T-helper 1 cell treated with Interleukin-12 subunit alpha and Interleukin-12 subunit beta and Interleukin-4 antibody, amounts not matched to agents 30 ng/mL and 1 ng/mL, for 36 hours (primary cell): Measurements from ENCODE around the gene TPO. TPM values are rescaled to one million over a fixed set of nuclear protein-coding genes. Genes with fewer than 3 reads are reported as not detected.

ENCODE experiments used
- intact Hi-C: fragments of 100-400 bp; cut with micrococcal nuclease; formaldehyde crosslinking; loops from one replicate; pipeline ENCODE4 v1.15.1; 2024
- total RNA-seq: library from RNA; stranded (reverse); gene quantifications from 2 replicates; pipeline ENCODE4 v1.2.3, GENCODE V29; 2022

TPO gene
- total RNA-seq, 1 donor from 2014 or later = not detected

DNA sequence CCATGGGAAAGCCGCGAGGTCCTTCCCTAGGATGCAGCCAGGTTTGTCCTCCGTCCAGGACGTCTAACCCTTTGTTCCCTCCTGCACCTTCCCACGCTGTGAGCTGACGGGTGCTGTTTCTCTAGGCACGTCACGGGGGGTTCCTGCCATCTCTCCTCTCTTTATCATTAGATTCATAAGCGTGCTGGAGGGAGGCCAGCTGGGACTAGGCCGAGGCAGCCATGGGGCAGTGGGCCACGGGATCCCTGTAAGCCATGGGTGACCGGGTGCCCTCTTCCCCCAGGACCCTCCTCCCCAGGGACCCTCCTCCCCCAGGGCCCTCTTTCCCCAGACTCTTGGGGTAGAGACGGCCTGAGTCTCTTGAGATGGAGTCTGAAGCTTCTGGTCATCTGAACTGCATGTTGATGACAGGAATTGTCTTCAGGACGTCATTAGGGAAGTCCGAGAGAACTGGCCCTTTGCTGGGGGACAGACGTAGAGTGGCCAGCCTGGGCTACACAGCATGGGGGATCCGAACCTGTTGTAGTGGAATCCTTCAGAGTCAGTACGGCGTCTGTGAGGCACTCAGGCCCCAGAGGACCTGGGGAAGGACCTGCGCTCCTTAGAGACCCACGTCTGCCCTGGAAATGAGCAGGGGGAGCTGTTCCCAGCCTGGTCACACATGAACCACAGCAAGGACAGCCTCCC lies 108.1 kb downstream of the TPO start:
- intact Hi-C loops = no loop called here

- intact Hi-C loops = no loop called here
These were observed 108.9 kb downstream of the TPO start for GRCh38 chr2:1521878-1522830.

DNA sequence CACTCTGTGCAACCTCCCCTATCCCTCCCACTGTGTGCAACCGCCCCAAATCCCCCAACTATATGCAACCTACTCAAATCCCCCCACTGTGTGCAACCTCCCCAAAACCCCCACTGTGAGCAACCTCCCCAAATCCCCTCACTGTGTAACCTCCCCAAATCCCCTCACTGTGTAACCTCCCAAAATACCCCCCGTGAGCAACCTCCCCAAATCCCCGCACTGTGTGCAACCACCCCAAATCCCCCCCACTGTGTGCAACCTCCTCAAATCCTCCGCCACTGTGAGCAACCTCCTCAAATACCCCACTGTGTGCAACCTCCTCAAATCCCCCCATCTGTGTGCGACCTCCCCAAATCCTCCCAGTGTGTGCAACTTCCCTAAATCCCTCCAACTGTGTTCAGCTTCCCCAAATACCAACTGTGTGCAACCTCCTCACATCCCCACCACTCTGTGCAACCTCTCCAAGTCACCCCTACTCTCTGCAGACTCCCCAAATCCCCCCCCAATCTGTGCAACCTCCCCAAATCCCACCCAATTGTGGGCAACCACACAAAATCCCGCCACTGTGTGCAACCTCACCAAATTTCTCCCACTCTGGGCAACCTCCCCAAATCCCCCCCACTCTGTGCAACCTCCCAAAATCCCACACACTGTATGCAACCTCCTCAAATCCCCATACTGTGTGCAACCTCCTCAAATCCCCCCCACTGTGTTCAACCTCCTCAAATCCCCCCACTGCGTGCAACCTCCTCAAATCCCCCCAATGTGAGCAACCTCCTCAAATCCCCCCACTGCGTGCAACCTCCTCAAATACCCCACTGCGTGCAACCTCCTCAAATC lies 114.1 kb downstream of the TPO start:
- intact Hi-C loops = no loop called here

DNA sequence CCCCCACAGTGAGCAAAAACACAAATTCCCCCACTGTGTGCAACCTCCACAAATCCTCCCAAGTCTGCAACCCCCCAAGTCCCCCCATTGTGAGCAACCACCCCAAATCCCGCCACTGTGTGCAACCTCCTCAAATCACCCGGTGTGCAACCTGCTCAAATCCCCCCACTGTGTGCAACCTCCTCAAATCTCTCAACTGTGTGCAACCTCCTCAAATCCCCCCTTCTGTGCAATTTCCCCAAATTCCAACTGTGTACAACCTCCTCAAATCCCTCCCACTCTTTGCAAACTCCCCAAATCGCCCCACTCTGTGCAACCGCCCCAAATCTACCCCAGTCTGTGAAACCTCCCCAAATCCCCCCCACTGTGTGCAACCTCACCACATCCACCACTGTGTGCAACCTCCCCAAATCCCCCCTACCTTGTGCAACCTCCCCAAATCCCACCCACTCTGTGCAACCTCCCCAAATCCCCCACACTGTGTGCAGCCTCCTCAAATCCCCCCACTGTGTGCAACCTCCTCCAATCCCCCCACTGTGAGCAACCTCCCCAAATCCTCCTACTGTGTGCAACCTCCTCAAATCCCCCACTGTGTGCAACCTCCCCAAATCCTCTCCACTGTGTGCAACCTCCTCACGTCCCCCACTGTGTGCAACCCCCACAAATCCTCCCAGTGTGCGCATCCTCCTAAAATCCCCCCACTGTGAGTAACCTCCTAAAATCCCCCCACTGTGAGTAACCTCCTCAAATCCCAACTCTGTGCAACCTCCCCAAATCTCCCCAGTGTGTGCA lies 115.2 kb downstream of the TPO start:
- intact Hi-C loops = no loop called here

DNA sequence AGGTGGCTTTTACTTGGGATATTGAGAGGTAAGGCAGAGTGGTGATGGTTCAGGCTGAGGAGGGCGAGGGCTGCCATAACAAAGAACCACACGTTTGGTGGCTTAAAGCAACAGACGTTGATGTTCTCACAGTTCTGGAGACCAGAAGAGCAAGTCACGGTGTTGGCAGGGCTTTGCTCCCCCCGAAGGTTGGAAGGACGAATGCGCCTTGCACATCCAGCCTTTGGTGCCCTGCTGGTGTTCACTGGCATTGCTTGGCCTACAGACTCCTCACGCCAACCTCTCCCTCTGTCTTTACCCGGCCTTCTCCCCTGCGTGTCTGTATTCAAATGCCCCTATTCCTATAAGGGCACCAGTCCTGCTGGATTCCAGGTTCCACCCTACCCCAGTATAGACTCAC lies 125.4 kb downstream of the TPO start:
- intact Hi-C loops = no loop called here

DNA sequence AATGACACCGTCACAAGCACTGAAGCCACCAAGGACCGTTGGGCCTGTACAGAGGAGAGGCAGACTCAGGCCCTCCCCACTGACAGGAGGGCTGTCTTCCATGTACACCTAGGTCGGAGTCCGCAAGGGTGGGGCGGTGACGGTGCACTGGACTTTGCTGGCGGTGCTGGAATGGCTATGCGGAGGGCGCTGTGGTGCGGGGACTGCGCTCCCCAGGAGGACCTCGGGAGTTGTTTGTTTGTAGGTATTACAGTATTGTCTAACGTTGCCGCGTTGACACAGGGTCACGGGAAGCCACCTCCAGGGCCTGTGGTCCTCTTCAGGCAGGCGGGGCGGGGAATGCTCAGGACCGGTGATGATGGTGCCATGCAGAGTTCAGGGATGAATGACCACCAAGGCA lies 126.2 kb downstream of the TPO start:
- intact Hi-C loops = no loop called here

DNA sequence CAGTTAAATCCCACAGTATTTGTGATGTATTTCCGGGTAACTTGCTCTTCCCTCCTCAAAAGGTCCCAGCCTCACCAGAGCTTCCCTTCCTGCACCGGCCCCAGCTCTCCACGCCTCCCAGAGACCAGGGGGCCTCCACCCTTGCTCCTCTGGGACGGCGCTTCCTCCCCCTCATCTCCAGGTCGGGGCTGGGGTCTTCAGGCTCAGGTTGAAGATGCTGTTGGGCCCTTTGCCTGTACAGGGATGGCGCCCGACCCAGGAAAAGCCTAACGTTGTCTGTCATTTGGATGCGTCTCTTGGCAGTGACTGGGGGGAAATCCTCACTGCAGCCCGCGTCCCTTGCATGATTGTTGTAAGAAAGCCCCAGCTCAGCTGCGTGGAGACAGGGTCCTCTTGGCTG lies 126.7 kb downstream of the TPO start:
- intact Hi-C loops = no loop called here

- intact Hi-C loops = no loop called here
These were observed 127.2 kb downstream of the TPO start for GRCh38 chr2:1540481-1540880.

DNA sequence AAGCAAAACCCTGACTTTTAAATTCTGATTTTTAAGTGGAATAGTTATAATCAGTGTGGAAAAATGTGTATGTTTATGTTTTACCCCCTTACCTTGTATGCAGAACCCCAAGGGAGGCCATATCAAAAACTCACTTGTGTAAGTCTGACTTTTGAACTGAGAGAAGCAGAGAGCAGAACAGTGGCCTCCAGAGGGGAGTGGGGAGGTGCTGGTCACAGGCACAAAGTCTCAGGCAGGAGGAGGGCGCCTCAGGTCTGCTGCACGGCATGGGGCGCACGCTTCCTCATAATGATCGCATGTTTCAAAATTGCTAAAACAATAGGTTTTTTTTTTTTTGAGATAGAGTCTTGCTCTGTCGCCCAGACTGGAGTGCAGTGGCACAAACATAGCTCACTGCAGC lies 127.8 kb downstream of the TPO start:
- intact Hi-C loops = no loop called here

DNA sequence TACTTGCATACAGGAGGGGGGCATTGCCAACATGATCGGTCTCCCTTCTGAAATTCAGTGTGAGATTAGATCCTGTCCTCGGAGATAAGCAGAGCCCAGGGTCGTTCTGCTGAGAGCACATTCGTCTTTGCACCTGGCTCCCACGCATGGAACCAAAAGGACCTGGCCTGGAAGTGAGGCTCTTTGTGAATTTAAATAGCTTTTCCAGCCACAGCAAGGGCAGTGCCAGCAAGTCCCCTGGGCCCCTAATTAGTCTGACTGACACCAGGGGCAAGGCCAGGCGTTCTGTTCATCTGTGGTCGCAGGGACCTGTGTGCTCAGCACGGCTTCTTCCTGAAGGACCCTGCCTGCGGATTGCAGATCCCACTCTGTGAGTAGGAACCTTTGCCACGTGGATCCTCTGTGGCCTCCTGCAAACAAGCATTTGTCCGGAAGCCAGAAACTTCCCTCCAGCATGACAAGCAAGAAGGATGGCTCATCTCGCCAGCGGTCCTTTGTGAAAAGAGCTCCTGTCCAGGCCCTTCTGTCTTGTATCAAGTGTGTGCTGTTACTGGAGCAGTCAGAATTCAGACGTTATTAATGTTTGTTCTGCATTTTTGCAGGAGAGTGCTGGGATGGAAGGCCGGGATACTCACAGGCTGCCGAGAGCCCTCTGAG lies 128.7 kb downstream of the TPO start:
- intact Hi-C loops = no loop called here

DNA sequence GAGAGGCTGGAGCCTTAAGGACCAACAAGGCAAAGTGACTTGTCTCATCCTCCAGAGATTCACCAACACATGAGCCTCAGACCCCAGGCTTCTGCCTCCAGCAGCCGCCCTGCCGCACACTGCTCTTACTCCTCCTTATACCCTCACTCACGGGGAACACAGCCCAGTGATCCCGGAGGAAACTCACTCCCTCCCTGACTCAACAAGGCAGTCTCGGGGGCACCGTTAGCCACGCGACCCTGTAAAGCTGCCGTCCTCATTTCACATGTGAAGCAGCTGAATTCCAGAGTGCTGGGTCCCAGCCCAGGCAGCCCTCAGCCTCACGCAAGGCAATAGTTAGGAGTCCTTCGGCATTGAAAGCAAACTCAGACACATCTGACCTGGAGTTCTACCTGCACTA lies 129.7 kb downstream of the TPO start:
- intact Hi-C loops = no loop called here

DNA sequence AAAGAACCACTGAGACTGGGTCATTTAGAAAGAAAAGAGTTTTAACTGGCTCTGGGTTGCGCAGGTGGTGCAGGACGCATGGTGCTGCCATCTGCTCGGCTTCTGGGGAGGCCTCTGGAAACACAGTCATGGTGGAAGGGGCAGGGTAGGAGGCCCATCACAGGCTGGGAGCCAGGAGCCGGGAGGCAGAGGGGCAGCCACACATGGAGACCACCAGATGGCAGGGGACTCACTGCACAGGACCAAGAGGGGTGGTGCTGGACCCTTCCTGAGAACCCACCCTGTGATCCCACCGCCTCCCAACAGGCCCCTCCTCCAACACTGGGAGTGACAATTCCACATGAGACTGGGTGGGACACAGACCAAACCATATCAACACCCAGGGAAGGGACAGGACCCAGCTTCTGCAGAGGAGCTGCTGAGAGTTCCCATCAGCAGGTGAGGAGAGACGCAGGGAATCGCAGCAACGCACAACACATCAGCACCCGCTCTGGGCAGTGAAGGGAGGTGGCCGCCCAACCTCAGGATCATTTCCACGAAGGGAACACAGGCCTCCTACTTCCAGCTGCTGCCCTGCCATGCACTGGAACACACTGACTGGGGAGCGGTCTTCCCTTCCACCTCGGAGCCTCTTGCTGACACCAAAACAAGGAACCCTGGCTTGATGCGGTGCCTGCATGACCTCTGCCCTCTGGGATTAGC lies 130.7 kb downstream of the TPO start:
- intact Hi-C loops = no loop called here

DNA sequence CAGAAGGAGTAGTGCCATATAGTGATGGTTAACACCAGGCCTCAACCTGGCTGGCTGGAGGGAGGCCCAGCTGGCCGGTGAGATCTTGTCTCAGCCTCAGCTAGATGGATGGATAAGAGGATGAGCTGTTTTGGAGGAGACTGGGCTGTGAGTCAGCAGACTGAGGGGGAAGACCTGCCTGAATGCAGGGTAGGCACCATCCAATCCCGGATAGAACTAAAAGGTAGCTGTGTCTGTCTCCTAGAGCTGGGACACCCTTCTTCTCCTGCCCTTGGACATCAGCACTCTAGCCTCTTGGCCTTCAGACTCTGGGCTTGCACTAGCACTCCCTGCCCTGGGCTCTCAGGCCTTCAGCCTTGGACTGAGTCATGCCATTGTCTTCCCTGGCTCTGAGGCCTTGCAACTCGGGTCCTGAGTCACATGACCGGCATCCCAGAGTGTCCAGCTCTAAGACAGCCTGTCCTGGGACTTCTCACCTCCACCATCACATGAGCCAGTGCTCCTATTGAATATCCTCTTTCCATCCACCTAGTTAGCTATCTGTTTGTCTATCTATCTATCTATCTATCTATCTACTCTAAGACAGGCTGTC lies 131.3 kb downstream of the TPO start:
- intact Hi-C loops = loop anchor here (1.0 to 5.0 kb wide), 3 partner anchors 404 to 1297 kb away; partner anchors contain the start of gene SNTG2

- intact Hi-C loops = loop anchor here (1.0 to 5.0 kb wide), 6 partner anchors 594 to 1299 kb away; partner anchors contain the start of genes SNTG2 and TMEM18
These were observed 132.8 kb downstream of the TPO start for GRCh38 chr2:1546023-1546591.

GRCh38 chr2:1546901-1547300 lies 133.6 kb downstream of the TPO start:
- intact Hi-C loops = loop anchor here (1.0 to 5.0 kb wide), 6 partner anchors 595 to 1300 kb away; partner anchors contain the start of genes SNTG2 and TMEM18

DNA sequence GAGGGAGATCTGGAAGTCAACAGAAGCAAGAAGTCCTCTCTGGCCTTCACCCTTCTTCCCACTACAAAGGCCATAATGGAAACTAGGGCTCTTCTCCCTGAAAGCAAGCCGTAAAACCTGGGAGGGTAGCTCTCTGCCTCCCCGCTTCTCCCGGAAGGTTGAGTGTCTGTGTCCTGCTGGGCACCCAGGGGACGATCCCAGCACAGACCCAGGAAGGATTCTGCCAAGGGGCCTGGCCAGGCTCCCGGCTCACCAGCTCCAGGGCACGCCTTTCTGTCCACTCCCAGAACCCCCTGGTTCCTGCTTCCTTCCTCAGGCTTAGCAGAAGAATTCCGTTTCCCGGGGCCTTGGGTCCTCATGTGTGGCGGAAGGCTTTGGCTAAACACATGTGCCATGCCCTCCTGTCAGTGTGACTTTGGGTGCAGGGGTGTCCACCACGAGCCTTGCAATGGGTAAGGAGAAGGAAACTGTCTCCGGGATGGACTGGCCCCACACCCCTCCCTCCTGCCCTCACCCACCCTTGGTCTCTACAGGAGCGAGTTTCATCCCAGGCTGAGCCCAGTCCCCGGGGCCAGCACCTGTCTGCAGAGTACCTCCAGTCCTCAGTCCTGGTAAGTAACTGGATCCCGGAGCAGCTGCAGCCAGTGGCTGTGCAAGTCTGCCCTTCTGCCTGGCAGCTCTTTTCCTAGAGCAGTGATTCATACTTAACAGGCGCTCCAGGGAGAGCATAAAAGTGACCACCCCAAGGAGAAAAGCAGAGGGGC lies 135.8 kb downstream of the TPO start:
- intact Hi-C loops = loop anchor here (5.0 kb wide), 2 partner anchors 597 to 1302 kb away; partner anchors contain the start of gene SNTG2

GRCh38 chr2:1550076-1550475 lies 136.8 kb downstream of the TPO start:
- intact Hi-C loops = loop anchor here (1.0 to 10.0 kb wide), 3 partner anchors 305 to 836 kb away; no protein-coding TSS in a partner anchor
